IMR-90 (cell line): ENCODE measurements around the gene PLPP3. TPM values are rescaled to one million over a fixed set of nuclear protein-coding genes. Genes with fewer than 3 reads are reported as not detected.

Source experiments
- ATAC-seq: fragments of 200-7000 bp; cut with Tn5 transposase; 2 replicates; pipeline ENCODE4 v1.9.1; 2020; ENCODE audit warnings: low read depth, mild to moderate bottlenecking, moderate library complexity
- BruUV-seq: library from RNA; stranded (reverse); fragments of 400-500 nt; replicated peaks from 2 replicates; lab custom pipeline; 2021; lab: Mats Ljungman, UMichigan
- CTCF ChIA-PET: fragments of 300-600 bp; formaldehyde crosslinking; extraction: SDS; loops from one replicate; lab custom pipeline; 2021; ENCODE audit warnings: antibody characterized with exemption; lab: Yijun Ruan, JAX
- POLR2A ChIA-PET: fragments of 300-600 bp; sonication (Branson Sonifier 250); formaldehyde crosslinking; loops from one replicate; lab custom pipeline; 2022; ENCODE audit warnings: antibody characterized with exemption; ENCODE audit not compliant: unreplicated experiment; lab: Charles Lee
- DNase-seq: peaks from one replicate; pipeline ENCODE4 v3.0.0; 2013
- H2AFZ ChIP-seq: replicated peaks from 2 replicates; pipeline ENCODE3; 2013; ENCODE audit warnings: low read length, mild to moderate bottlenecking; ENCODE audit not compliant: poor library complexity
- H2AK5ac ChIP-seq: 2 replicates; pipeline ENCODE4 v1.6.1; 2013; ENCODE audit warnings: low read depth, low read length, inconsistent platforms
- H2AK9ac ChIP-seq: replicated peaks from 2 replicates; pipeline ENCODE3; 2013; ENCODE audit warnings: mild to moderate bottlenecking, low read depth, low read length, moderate library complexity; ENCODE audit not compliant: poor library complexity
- H2BK120ac ChIP-seq: 2 replicates; pipeline ENCODE4 v1.6.1; 2013; ENCODE audit warnings: low read depth, low read length, inconsistent platforms
- H2BK15ac ChIP-seq: 3 replicates; pipeline ENCODE4 v1.6.1; 2013; ENCODE audit warnings: low read depth, low read length, inconsistent platforms
- H2BK20ac ChIP-seq: 2 replicates; pipeline ENCODE4 v1.6.1; 2013; ENCODE audit warnings: low read depth, mild to moderate bottlenecking, inconsistent platforms, low read length, moderate library complexity
- H2BK5ac ChIP-seq: 2 replicates; pipeline ENCODE4 v1.6.1; 2013; ENCODE audit warnings: mild to moderate bottlenecking, low read depth, low read length, inconsistent platforms; ENCODE audit not compliant: poor library complexity, severe bottlenecking
- H3K14ac ChIP-seq: replicated peaks from 2 replicates; pipeline ENCODE4 v1.6.1; 2013; ENCODE audit warnings: low read depth, low read length, inconsistent platforms
- H3K18ac ChIP-seq: 2 replicates; pipeline ENCODE4 v1.6.1; 2013; ENCODE audit warnings: low read depth, low read length, control low read depth
- H3K23ac ChIP-seq: 2 replicates; pipeline ENCODE4 v1.6.1; 2013; ENCODE audit warnings: low read depth, low read length, inconsistent platforms
- H3K27ac ChIP-seq: 2 replicates; pipeline ENCODE4 v1.5.1; 2013; ENCODE audit warnings: mild to moderate bottlenecking, control low read depth, low read length; ENCODE audit not compliant: insufficient read depth
- H3K27me3 ChIP-seq: 2 replicates; pipeline ENCODE4 v1.6.1; 2013; ENCODE audit warnings: low read length; ENCODE audit not compliant: control insufficient read depth, insufficient read depth
- H3K36me3 ChIP-seq: 2 replicates; pipeline ENCODE4 v1.6.1; 2013; ENCODE audit warnings: low read length, mixed read lengths; ENCODE audit not compliant: control insufficient read depth, insufficient read depth
- H3K4ac ChIP-seq: 2 replicates; pipeline ENCODE4 v1.6.1; 2013; ENCODE audit warnings: low read depth, low read length, inconsistent platforms
- H3K4me1 ChIP-seq: 2 replicates; pipeline ENCODE4 v1.6.1; 2013; ENCODE audit warnings: low read length, mixed read lengths; ENCODE audit not compliant: control insufficient read depth, insufficient read depth
- H3K4me2 ChIP-seq: 2 replicates; pipeline ENCODE4 v1.6.1; 2013; ENCODE audit warnings: low read depth, mild to moderate bottlenecking, control low read depth, low read length, moderate library complexity
- H3K4me3 ChIP-seq: 2 replicates; pipeline ENCODE4 v1.5.1; 2013; ENCODE audit warnings: low read depth, mild to moderate bottlenecking, control low read depth, low read length, moderate library complexity; ENCODE audit not compliant: insufficient read depth
- H3K56ac ChIP-seq: 2 replicates; pipeline ENCODE4 v1.6.1; 2013; ENCODE audit warnings: low read length, inconsistent platforms; ENCODE audit not compliant: insufficient read depth; ENCODE audit errors: extremely low read depth
- H3K79me1 ChIP-seq, 2 experiments: 2 replicates each; pipeline ENCODE4 v1.6.1; 2013; ENCODE audit warnings: low read length in 2 of 2, inconsistent platforms in 1 of 2, low read depth in 1 of 2
- H3K9ac ChIP-seq: 2 replicates; pipeline ENCODE4 v1.6.1; 2013; ENCODE audit warnings: low read depth, low read length, control low read depth
- H3K9me1 ChIP-seq: 2 replicates; pipeline ENCODE4 v1.6.1; 2013; ENCODE audit warnings: low read length, inconsistent platforms; ENCODE audit not compliant: insufficient read depth
- H3K9me3 ChIP-seq: 2 replicates; pipeline ENCODE4 v1.6.1; 2013; ENCODE audit warnings: low read length; ENCODE audit not compliant: control insufficient read depth, insufficient read depth
- H4K20me1 ChIP-seq: 2 replicates; pipeline ENCODE4 v1.6.1; 2013; ENCODE audit warnings: low read length, inconsistent platforms; ENCODE audit not compliant: insufficient read depth
- H4K5ac ChIP-seq: 2 replicates; pipeline ENCODE4 v1.6.1; 2013; ENCODE audit warnings: mild to moderate bottlenecking, low read depth, low read length, control low read depth
- H4K8ac ChIP-seq, 2 experiments: 2 replicates each; pipeline ENCODE4 v1.6.1; 2013; ENCODE audit warnings: low read depth in 2 of 2, low read length in 2 of 2, control low read depth in 1 of 2, inconsistent platforms in 1 of 2
- H4K91ac ChIP-seq: 2 replicates; pipeline ENCODE4 v1.6.1; 2013; ENCODE audit warnings: low read depth, low read length, inconsistent platforms; ENCODE audit not compliant: insufficient read depth
- MAFK ChIP-seq: IDR thresholded peaks from 2 replicates; pipeline ENCODE4 v1.6.1; 2012; ENCODE audit warnings: low read depth, low read length, improper control_type of control experiment
- MXI1 ChIP-seq: IDR thresholded peaks from 2 replicates; pipeline ENCODE4 v1.6.1; 2012; ENCODE audit warnings: low read depth, mild to moderate bottlenecking, low read length, moderate library complexity, borderline replicate concordance
- POLR2A ChIP-seq: IDR thresholded peaks from 2 replicates; pipeline ENCODE4 v1.6.1; 2012; ENCODE audit warnings: mild to moderate bottlenecking, low read depth, low read length
- WGBS, 2 experiments: methylation state at CpG; one replicate each; pipeline versions ENCODE4 v1.1.5 to v1.1.7; 2013; ENCODE audit warnings: missing lambda C conversion rate in 2 of 2; ENCODE audit not compliant: insufficient read length in 1 of 2; ENCODE audit errors: extremely low coverage in 2 of 2; 5-methylcytosine and 5-hydroxymethylcytosine counted together
- dilution Hi-C: fragments of 300-500 bp; cut with HindIII; formaldehyde crosslinking; loops from one replicate; pipeline ENCODE4 v1.14.3; 2018; ENCODE audit warnings: low sequenced_read_pairs; ENCODE audit not compliant: unreplicated experiment
- in situ Hi-C: fragments of 300-500 bp; cut with MboI; formaldehyde crosslinking; loops from 3 replicates; pipeline ENCODE4 v1.14.3; 2019; ENCODE audit warnings: low sequenced_read_pairs, inconsistent platforms, mixed read lengths
- intact Hi-C: fragments of 100-400 bp; cut with micrococcal nuclease; formaldehyde crosslinking; loops from 2 replicates; pipeline ENCODE4 v1.10.0; 2022
- polyA plus RNA-seq, 3 experiments: library from polyadenylated mRNA; depleted of rRNA; stranded (reverse); fragments of >200 nt; gene quantifications; 2 replicates each; pipeline ENCODE4 v1.2.3, GENCODE V29; 2012; ENCODE audit warnings: low replicate concordance in 1 of 3
- total RNA-seq: library from RNA; depleted of rRNA; stranded (reverse); fragments of >200 nt; gene quantifications from 2 replicates; pipeline ENCODE4 v1.2.3, GENCODE V29; 2012
- TF ChIP-seq, protein P1 (sequence below): fragments of 150-350 bp; IDR thresholded peaks from 2 replicates; pipeline ENCODE4 v1.6.1; 2016; ENCODE audit warnings: low read depth, mild to moderate bottlenecking, low read length, moderate library complexity, borderline replicate concordance

Gene PLPP3
- total and polyA plus RNA-seq, 2 of the 4 experiments (the other 2 are of a cell fraction), result 49.9 to 56.6 TPM

DNA sequence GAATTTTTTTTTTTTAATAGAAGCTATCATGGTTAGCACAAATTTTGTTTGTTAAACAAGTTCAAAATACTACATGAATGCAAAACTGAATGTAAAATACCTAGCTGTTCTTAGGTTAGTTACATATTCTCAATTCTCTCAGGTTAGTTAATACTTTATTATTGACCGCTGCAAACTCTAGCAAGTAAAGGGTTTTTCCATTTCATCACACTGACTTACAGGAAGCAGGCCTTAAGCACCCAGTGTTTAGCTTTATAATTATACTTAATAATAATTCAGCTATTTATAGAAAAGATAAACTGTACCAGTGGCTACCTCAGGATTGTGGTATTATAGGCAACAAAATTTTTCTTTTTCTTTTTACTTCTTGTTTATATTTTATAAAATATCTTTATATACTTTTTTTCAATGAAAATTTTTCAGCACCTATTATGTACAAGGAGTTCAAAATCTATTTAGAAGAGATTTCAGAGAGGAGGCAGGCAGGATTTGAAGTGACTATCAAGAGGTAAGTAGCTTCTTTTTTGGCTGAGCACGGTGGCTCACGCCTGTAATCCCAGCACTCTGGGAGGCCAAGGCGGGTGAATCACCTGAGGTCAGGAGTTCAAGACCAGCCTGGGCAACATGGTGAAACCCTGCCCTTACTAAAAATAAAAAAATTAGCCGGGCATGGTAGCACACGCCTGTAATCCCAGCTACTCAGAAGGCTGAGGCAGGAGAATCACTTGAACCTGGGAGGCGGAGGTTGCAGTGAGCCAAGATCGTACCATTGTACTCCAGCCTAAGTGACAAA, 17.9 kb downstream of the PLPP3 start (continued):
- TF ChIP-seq MXI1 (no peak), POLR2A (no peak)

DNA sequence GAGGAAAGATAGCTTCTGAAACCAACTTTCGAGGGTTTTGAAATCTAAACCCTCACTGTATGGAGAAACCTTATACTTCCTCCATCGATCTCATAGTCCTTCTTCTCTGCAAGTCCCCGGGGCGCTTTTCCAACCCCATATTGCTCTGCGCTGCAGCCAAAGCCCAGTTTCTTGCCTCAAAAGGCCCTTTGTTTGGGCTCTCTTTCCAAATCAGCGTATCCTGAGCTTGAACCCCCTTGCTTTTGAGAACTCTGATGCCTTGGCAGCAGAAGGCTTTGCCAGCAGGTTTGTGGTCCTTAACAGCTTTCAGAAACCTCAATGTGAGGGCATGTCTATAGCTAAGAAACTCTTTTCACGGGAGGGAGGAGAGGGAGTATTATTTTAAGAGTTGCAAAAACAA, 21.6 kb downstream of the PLPP3 start:
- H3K79me1 ChIP-seq, result peaks cover 25 to 65% of the 10 kb centered on the region in 2 experiments
- intact Hi-C loops, result no loop called here
- H3K18ac ChIP-seq, result no peak overlapping the region
- DNase-seq (no peak), ATAC-seq (no peak)
- no peak overlapping the region for H4K91ac ChIP-seq
- POLR2A ChIA-PET, result interaction anchor here (0.6 kb wide), 1 partner anchor 257 kb away, joined by 4 read pairs; no protein-coding TSS in a partner anchor
- no peak overlapping the region for H4K8ac ChIP-seq
- CTCF ChIA-PET, result interaction anchor here (0.6 kb wide), 1 partner anchor 1117 kb away, joined by 8 read pairs; no protein-coding TSS in a partner anchor
- dilution Hi-C loops, result no loop called here
- H2AK9ac ChIP-seq, result no peak overlapping the region
- no peak overlapping the region for H3K23ac ChIP-seq
- TF ChIP-seq, protein P1, sequence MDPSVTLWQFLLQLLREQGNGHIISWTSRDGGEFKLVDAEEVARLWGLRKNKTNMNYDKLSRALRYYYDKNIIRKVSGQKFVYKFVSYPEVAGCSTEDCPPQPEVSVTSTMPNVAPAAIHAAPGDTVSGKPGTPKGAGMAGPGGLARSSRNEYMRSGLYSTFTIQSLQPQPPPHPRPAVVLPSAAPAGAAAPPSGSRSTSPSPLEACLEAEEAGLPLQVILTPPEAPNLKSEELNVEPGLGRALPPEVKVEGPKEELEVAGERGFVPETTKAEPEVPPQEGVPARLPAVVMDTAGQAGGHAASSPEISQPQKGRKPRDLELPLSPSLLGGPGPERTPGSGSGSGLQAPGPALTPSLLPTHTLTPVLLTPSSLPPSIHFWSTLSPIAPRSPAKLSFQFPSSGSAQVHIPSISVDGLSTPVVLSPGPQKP, result no peak
- TF ChIP-seq MAFK, result no peak
- H3K14ac ChIP-seq, result no peak overlapping the region
- H3K27me3 ChIP-seq, result no peaks in the 10 kb centered on the region
- in situ Hi-C loops, result no loop called here
- no peak overlapping the region for H2BK5ac ChIP-seq
- no TSS peak for BruUV-seq
- H2AK5ac ChIP-seq, result no peak overlapping the region
- peaks cover 7% of the 10 kb centered on the region; the same call in 1 of the 2 replicates for H3K9me1 ChIP-seq
- H3K9ac ChIP-seq, result no peak overlapping the region
- H3K36me3 ChIP-seq, result peaks cover 21% of the 10 kb centered on the region
- no peak overlapping the region for H4K5ac ChIP-seq
- no peak overlapping the region for H3K4me3 ChIP-seq
- no peak overlapping the region for H3K4ac ChIP-seq
- H2AFZ ChIP-seq, result no peak overlapping the region
- no peak overlapping the region for H3K56ac ChIP-seq
- H3K27ac ChIP-seq, result no peak overlapping the region
- H3K9me3 ChIP-seq, result no peaks in the 10 kb centered on the region
- H2BK120ac ChIP-seq, result no peak overlapping the region
- peaks cover 2% of the 10 kb centered on the region; the same call in 1 of the 2 replicates for H3K4me1 ChIP-seq
- H3K4me2 ChIP-seq, result no peak overlapping the region
- H4K20me1 ChIP-seq, result peaks cover 74% of the 10 kb centered on the region
- no peak overlapping the region for H2BK20ac ChIP-seq
- no CpG with 5 or more reads among the region's 7 CpGs for WGBS, 2 experiments
- no peak overlapping the region for H2BK15ac ChIP-seq
